ENCODE measurements around the gene EDN1.

- no peak for TF ChIP-seq EZH2 (IDR thresholded peaks at IDR 0.05; ENCODE audit: insufficient read depth, poor library complexity, severe bottlenecking)
- no peak for TF ChIP-seq EZH2phosphoT487 (IDR thresholded peaks at IDR 0.05; ENCODE audit: insufficient read depth, low read depth)
Observed at GRCh38 chr6:12260458-12261093, 29.6 kb upstream of the EDN1 start.

Data from GM23248 (cell line).